Adrenal gland (tissue), 5 donors: ENCODE results near the gene ICAM5.

Experiments
- POLR2A ChIP-seq, 2 donors: fragments of 450-650 bp; IDR thresholded peaks; one replicate each; pipeline ENCODE4 v1.6.1; 2017; ENCODE audit warnings: antibody characterized with exemption in 2 of 2, mild to moderate bottlenecking in 2 of 2, moderate library complexity in 1 of 2
- TF ChIP-seq, protein P1 (sequence below), 6 experiments: fragments of 450-650 bp in 4 of 6; fragments of 200-600 bp in 2 of 6; sonication (generic) in 1 of 6; IDR thresholded peaks; 1 replicate in 5 of 6; 2 replicates in 1 of 6; pipeline versions ENCODE4 v1.5.1 to v1.8.0; 2016 to 2021; ENCODE audit warnings: antibody characterized with exemption in 6 of 6, mild to moderate bottlenecking in 2 of 6, moderate library complexity in 1 of 6
- donor health status: DM: no; HTN: no; CAD: no.

- TF ChIP-seq, protein P1, sequence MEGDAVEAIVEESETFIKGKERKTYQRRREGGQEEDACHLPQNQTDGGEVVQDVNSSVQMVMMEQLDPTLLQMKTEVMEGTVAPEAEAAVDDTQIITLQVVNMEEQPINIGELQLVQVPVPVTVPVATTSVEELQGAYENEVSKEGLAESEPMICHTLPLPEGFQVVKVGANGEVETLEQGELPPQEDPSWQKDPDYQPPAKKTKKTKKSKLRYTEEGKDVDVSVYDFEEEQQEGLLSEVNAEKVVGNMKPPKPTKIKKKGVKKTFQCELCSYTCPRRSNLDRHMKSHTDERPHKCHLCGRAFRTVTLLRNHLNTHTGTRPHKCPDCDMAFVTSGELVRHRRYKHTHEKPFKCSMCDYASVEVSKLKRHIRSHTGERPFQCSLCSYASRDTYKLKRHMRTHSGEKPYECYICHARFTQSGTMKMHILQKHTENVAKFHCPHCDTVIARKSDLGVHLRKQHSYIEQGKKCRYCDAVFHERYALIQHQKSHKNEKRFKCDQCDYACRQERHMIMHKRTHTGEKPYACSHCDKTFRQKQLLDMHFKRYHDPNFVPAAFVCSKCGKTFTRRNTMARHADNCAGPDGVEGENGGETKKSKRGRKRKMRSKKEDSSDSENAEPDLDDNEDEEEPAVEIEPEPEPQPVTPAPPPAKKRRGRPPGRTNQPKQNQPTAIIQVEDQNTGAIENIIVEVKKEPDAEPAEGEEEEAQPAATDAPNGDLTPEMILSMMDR (IDR thresholded peaks at IDR 0.05), result no peak
- TF ChIP-seq POLR2A (IDR thresholded peaks at IDR 0.05), result no peak
Observed at GRCh38 chr19:10338940-10339339, 49.2 kb downstream of the ICAM5 start.
